PC-9 (cell line): ENCODE results near the gene SPACDR. TPM values are rescaled to one million over a fixed set of nuclear protein-coding genes. Genes with fewer than 3 reads are reported as not detected.

Experiments
- BruUV-seq: library from RNA; stranded (reverse); fragments of 400-500 nt; replicated peaks from 2 replicates; lab custom pipeline; 2021; lab: Mats Ljungman, UMichigan
- CTCF ChIA-PET: fragments of 300-600 bp; sonication (Branson Sonifier 250); formaldehyde crosslinking; loops from one replicate; lab custom pipeline; 2022; ENCODE audit warnings: antibody characterized with exemption; lab: Charles Lee
- POLR2A ChIA-PET: fragments of 300-600 bp; sonication (Branson Sonifier 250); formaldehyde crosslinking; loops from one replicate; lab custom pipeline; 2022; ENCODE audit warnings: antibody characterized with exemption; ENCODE audit not compliant: unreplicated experiment; lab: Charles Lee
- DNase-seq, 2 experiments: peaks; one replicate each; pipeline versions ENCODE4 v3.0.0 to v3.0.0-alpha.2; 2015 to 2022; ENCODE audit warnings: mixed read lengths in 1 of 2
- H2AFZ ChIP-seq: fragments of 200-600 bp; sonication (generic); 2 replicates; pipeline ENCODE4 v1.8.1; 2017; ENCODE audit warnings: antibody characterized with exemption
- H3F3A ChIP-seq: fragments of 200-600 bp; sonication (generic); 2 replicates; pipeline ENCODE4 v1.8.1; 2017; ENCODE audit warnings: antibody characterized with exemption, mild to moderate bottlenecking, low read depth; ENCODE audit not compliant: insufficient read depth
- H3K27ac ChIP-seq: fragments of 200-600 bp; sonication (generic); 2 replicates; pipeline ENCODE4 v1.6.1; 2016; ENCODE audit warnings: mixed run types
- H3K27me3 ChIP-seq: fragments of 200-600 bp; sonication (generic); 2 replicates; pipeline ENCODE4 v1.6.1; 2016; ENCODE audit warnings: low read depth, mixed run types; ENCODE audit not compliant: insufficient read depth
- H3K36me3 ChIP-seq: fragments of 200-600 bp; sonication (generic); 2 replicates; pipeline ENCODE4 v1.6.1; 2016; ENCODE audit warnings: low read depth, mixed run types
- H3K4me1 ChIP-seq: fragments of 200-600 bp; sonication (generic); replicated peaks from 2 replicates; pipeline ENCODE4 v1.6.1; 2016; ENCODE audit warnings: mixed run types; ENCODE audit not compliant: insufficient read depth
- H3K4me2 ChIP-seq: fragments of 200-600 bp; sonication (generic); 2 replicates; pipeline ENCODE4 v1.6.1; 2017; ENCODE audit warnings: mixed run types
- H3K4me3 ChIP-seq: fragments of 200-600 bp; sonication (generic); 2 replicates; pipeline ENCODE4 v1.6.1; 2016; ENCODE audit warnings: mixed run types
- H3K79me2 ChIP-seq: fragments of 200-600 bp; sonication (generic); 2 replicates; pipeline ENCODE4 v1.6.1; 2017; ENCODE audit warnings: low read depth, mixed run types
- H3K9me2 ChIP-seq: fragments of 200-600 bp; sonication (generic); 2 replicates; pipeline ENCODE4 v1.8.1; 2017; ENCODE audit warnings: mild to moderate bottlenecking; ENCODE audit not compliant: insufficient read depth
- H3K9me3 ChIP-seq: fragments of 200-600 bp; sonication (generic); 2 replicates; pipeline ENCODE4 v1.8.1; 2016; ENCODE audit warnings: low read depth; ENCODE audit not compliant: insufficient read depth
- H4K20me1 ChIP-seq: fragments of 200-600 bp; sonication (generic); 2 replicates; pipeline ENCODE4 v1.8.1; 2017; ENCODE audit not compliant: insufficient read depth
- EZH2 ChIP-seq: fragments of 200-600 bp; sonication (generic); IDR thresholded peaks from 2 replicates; pipeline ENCODE4 v1.8.0; 2017; ENCODE audit warnings: antibody characterized with exemption, low read depth
- intact Hi-C: fragments of 100-400 bp; cut with micrococcal nuclease; formaldehyde crosslinking; loops from one replicate; pipeline ENCODE4 v1.10.0; 2022; ENCODE audit not compliant: unreplicated experiment
- total RNA-seq: library from RNA; stranded (reverse); gene quantifications from 2 replicates; pipeline ENCODE4 v1.2.3, GENCODE V29; 2021
- TF ChIP-seq, protein P1 (sequence below): fragments of 200-600 bp; sonication (generic); conservative IDR thresholded peaks from 2 replicates; pipeline ENCODE4 v1.6.1; 2017; ENCODE audit warnings: mixed run types, antibody characterized with exemption, mild to moderate bottlenecking, moderate library complexity

Gene SPACDR
- total RNA-seq, 1 experiment from 2014 or later, result 1.4 TPM

DNA sequence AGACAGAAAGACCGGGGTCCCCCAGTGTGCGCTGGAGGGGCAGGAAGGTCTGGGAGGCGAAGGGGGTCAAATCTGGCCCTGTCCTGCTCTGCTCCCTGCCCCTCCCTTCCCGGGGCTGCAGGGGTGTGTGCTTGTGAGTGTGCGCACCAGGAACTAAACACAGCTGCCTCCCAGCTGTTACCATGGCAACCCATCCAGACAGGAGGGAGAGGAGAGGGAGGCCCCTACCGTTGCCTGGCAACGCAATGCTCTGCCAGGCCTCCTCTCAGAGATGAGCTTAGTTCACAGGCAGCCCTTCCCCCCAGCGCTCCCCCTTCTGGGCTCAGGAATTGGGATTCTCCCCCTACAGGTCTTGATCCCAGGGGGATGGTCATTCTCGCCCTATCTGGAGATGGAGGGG, 25.8 kb upstream of the SPACDR start:
- ChIA-PET POLR2A (no interaction called here), CTCF (no interaction called here)
- Histone ChIP-seq H3K36me3 (no peaks in the 10 kb centered on the region), H3K4me3 (no peak overlapping the region), H3K4me1 (no peaks in the 10 kb centered on the region), H3F3A (peaks cover 11% of the 10 kb centered on the region; the same call in 1 of the 2 replicates), H3K27me3 (no peaks in the 10 kb centered on the region), H3K27ac (no peak overlapping the region), H3K9me2 (no peaks in the 10 kb centered on the region), H4K20me1 (no peaks in the 10 kb centered on the region), H3K79me2 (no peaks in the 10 kb centered on the region), H3K4me2 (no peak overlapping the region), H2AFZ (no peak overlapping the region), H3K9me3 (no peaks in the 10 kb centered on the region)
- intact Hi-C loops, result no loop called here
- peak; percentile 40 to 63 for DNase-seq
- BruUV-seq, result no TSS peak
- TF ChIP-seq EZH2, result no peak
- TF ChIP-seq, protein P1, sequence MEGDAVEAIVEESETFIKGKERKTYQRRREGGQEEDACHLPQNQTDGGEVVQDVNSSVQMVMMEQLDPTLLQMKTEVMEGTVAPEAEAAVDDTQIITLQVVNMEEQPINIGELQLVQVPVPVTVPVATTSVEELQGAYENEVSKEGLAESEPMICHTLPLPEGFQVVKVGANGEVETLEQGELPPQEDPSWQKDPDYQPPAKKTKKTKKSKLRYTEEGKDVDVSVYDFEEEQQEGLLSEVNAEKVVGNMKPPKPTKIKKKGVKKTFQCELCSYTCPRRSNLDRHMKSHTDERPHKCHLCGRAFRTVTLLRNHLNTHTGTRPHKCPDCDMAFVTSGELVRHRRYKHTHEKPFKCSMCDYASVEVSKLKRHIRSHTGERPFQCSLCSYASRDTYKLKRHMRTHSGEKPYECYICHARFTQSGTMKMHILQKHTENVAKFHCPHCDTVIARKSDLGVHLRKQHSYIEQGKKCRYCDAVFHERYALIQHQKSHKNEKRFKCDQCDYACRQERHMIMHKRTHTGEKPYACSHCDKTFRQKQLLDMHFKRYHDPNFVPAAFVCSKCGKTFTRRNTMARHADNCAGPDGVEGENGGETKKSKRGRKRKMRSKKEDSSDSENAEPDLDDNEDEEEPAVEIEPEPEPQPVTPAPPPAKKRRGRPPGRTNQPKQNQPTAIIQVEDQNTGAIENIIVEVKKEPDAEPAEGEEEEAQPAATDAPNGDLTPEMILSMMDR, result no peak

DNA sequence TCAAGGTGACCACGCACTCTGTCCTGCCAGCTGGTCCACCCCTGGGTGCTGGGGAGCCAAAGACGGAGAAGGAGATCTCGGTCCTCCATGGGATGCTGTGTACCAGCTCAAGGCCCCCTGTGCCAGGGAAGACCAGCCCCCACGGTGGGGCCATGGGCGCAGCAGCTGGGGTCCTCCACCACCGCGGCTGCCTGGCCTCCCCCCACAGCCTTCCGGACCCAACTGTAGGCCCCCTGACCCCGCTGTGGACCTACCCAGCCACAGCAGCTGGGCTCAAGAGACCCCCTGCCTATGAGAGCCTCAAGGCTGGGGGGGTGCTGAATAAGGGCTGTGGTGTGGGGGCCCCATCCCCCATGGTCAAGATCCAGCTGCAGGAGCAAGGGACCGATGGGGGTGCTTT, 25.1 kb upstream of the SPACDR start:
- Histone ChIP-seq H3K36me3 (no peaks in the 10 kb centered on the region), H3K27me3 (no peaks in the 10 kb centered on the region), H3K9me3 (no peaks in the 10 kb centered on the region), H3K4me1 (peaks cover 7% of the 10 kb centered on the region; the same call in 1 of the 2 replicates), H3K9me2 (no peaks in the 10 kb centered on the region), H3K79me2 (no peaks in the 10 kb centered on the region), H3K27ac (no peak overlapping the region), H2AFZ (no peak overlapping the region), H3K4me3 (no peak overlapping the region), H3F3A (peaks cover 18% of the 10 kb centered on the region; the same call in 1 of the 2 replicates), H3K4me2 (no peak overlapping the region), H4K20me1 (no peaks in the 10 kb centered on the region)
- TF ChIP-seq, protein P1, result no peak
- no peak for TF ChIP-seq EZH2
- no peak for DNase-seq
- POLR2A ChIA-PET, result no interaction called here
- BruUV-seq, result no TSS peak
- intact Hi-C loops, result no loop called here
- CTCF ChIA-PET, result no interaction called here

DNA sequence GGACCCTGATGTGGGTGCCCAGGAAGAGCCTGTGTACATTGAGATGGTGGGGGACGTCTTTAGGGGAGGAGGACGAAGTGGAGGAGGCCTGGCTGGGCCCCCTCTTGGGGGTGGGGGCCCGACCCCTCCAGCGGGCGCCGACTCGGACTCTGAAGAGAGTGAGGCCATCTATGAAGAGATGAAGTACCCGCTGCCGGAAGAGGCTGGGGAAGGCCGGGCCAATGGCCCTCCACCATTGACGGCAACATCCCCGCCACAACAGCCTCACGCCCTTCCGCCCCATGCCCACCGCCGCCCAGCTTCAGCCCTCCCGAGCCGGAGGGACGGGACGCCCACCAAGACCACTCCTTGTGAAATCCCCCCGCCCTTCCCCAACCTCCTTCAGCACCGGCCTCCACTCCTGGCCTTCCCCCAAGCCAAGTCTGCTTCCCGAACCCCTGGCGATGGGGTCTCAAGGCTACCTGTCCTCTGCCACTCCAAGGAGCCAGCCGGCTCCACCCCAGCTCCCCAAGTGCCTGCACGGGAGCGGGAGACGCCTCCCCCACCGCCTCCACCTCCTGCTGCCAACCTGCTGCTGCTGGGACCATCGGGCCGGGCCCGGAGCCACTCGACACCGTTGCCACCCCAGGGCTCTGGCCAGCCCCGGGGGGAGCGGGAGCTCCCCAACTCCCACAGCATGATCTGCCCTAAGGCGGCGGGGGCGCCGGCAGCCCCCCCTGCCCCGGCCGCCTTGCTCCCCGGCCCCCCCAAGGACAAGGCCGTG, 24.5 kb upstream of the SPACDR start:
- intact Hi-C loops, result no loop called here
- no peak for TF ChIP-seq EZH2
- TF ChIP-seq, protein P1, result no peak
- CTCF ChIA-PET, result interaction anchor here (0.6 kb wide), 1 partner anchor 131 kb away, joined by 10 read pairs; no protein-coding TSS in a partner anchor

More for the DNA sequence above, 24.5 kb upstream of the SPACDR start:
- H3K36me3 ChIP-seq, result no peaks in the 10 kb centered on the region
- no peak overlapping the region for H3K4me3 ChIP-seq
- H3K4me1 ChIP-seq, result peaks cover 10% of the 10 kb centered on the region; the same call in 1 of the 2 replicates
- no peak overlapping the region for H2AFZ ChIP-seq
- no peak for DNase-seq
- H3K4me2 ChIP-seq, result no peak overlapping the region
- H3K27ac ChIP-seq, result no peak overlapping the region
- no peaks in the 10 kb centered on the region for H3K9me3 ChIP-seq
- no peaks in the 10 kb centered on the region for H3K27me3 ChIP-seq
- no TSS peak for BruUV-seq
- H3K79me2 ChIP-seq, result no peaks in the 10 kb centered on the region
- POLR2A ChIA-PET, result no interaction called here
- H3K9me2 ChIP-seq, result no peaks in the 10 kb centered on the region
- no peaks in the 10 kb centered on the region for H4K20me1 ChIP-seq
- peaks cover 22% of the 10 kb centered on the region; the same call in 1 of the 2 replicates for H3F3A ChIP-seq
